ENCODE measurements around the gene SRPK2. TPM values are rescaled to one million over a fixed set of nuclear protein-coding genes. Genes with fewer than 3 reads are reported as not detected.

The SRPK2 gene
- polyA plus RNA-seq, 1 donor from 2014 or later = 118 TPM

GRCh38 chr7:105306298-105306748 lies 82.4 kb downstream of the SRPK2 start:
- H3K4me2 ChIP-seq (ENCODE audit: low read length) = no peak overlapping the region
- no peaks in the 10 kb centered on the region for H3K27me3 ChIP-seq (ENCODE audit: insufficient read depth, low read depth, low read length)
- H4K20me1 ChIP-seq (ENCODE audit: insufficient read depth) = no peaks in the 10 kb centered on the region
- no peak overlapping the region for H2AFZ ChIP-seq (ENCODE audit: low read depth, low read length)
- H3F3A ChIP-seq (ENCODE audit: insufficient read depth, low read length, poor library complexity, severe bottlenecking) = no peaks in the 10 kb centered on the region
- no peaks in the 10 kb centered on the region for H3K36me3 ChIP-seq (ENCODE audit: insufficient read depth, low read length)
- H3K9ac ChIP-seq (ENCODE audit: low read length) = no peak overlapping the region
- H3K9me3 ChIP-seq (ENCODE audit: low read length) = no peaks in the 10 kb centered on the region
- no peak overlapping the region for H3K4me3 ChIP-seq (ENCODE audit: low read length)
- no peaks in the 10 kb centered on the region for H3K9me2 ChIP-seq (ENCODE audit: insufficient read depth, low read length)
- peaks cover 23% of the 10 kb centered on the region for H3K79me2 ChIP-seq (replicated peaks; ENCODE audit: insufficient read depth, low read length)
- no peak for TF ChIP-seq RAD21 (conservative IDR thresholded peaks at IDR 0.05)
- no peak for TF ChIP-seq POLR2AphosphoS5 (IDR thresholded peaks at IDR 0.05)
- TF ChIP-seq EP300 (conservative IDR thresholded peaks at IDR 0.05; ENCODE audit: poor library complexity, severe bottlenecking) = no peak
- TF ChIP-seq REST (IDR thresholded peaks at IDR 0.05; ENCODE audit: borderline replicate concordance) = no peak
- TF ChIP-seq EZH2 (IDR thresholded peaks at IDR 0.05; ENCODE audit: borderline replicate concordance, insufficient read depth, low read length, poor library complexity, severe bottlenecking) = no peak
- no peak for TF ChIP-seq SMC3 (conservative IDR thresholded peaks at IDR 0.05; ENCODE audit: poor library complexity)
- no peak for TF ChIP-seq MXI1 (conservative IDR thresholded peaks at IDR 0.05; ENCODE audit: poor library complexity, severe bottlenecking)
- no peak for TF ChIP-seq CTCF (IDR thresholded peaks at IDR 0.05; ENCODE audit: poor library complexity, severe bottlenecking)
- no peak for TF ChIP-seq TAF1 (IDR thresholded peaks at IDR 0.05; ENCODE audit: low read depth)
- H3K27ac ChIP-seq (ENCODE audit: low read length) = no peak overlapping the region

- Histone ChIP-seq H3K9ac (ENCODE audit: low read length) (no peak overlapping the region), H2AFZ (ENCODE audit: low read depth, low read length) (no peak overlapping the region), H3K27ac (ENCODE audit: low read length) (no peak overlapping the region), H3K9me3 (ENCODE audit: low read length) (no peaks in the 10 kb centered on the region), H4K20me1 (ENCODE audit: insufficient read depth) (no peaks in the 10 kb centered on the region), H3K4me3 (ENCODE audit: low read length) (no peak overlapping the region), H3K27me3 (ENCODE audit: insufficient read depth, low read depth, low read length) (no peaks in the 10 kb centered on the region), H3K9me2 (ENCODE audit: insufficient read depth, low read length) (no peaks in the 10 kb centered on the region), H3K4me2 (ENCODE audit: low read length) (no peak overlapping the region), H3K36me3 (ENCODE audit: insufficient read depth, low read length) (no peaks in the 10 kb centered on the region), H3F3A (ENCODE audit: insufficient read depth, low read length, poor library complexity, severe bottlenecking) (no peaks in the 10 kb centered on the region), H3K79me2 (replicated peaks; ENCODE audit: insufficient read depth, low read length) (peaks cover 17% of the 10 kb centered on the region)
- no peak for TF ChIP-seq POLR2AphosphoS5 (IDR thresholded peaks at IDR 0.05)
Observed at GRCh38 chr7:105305633-105306032, 83.1 kb downstream of the SRPK2 start.

All from neural cell (in vitro differentiated cells).